Measurements from ENCODE around the gene SPEN.
A peak's percentile ranks its signal among the peaks of the same experiment; 100 is the strongest.

SPEN gene

DNA sequence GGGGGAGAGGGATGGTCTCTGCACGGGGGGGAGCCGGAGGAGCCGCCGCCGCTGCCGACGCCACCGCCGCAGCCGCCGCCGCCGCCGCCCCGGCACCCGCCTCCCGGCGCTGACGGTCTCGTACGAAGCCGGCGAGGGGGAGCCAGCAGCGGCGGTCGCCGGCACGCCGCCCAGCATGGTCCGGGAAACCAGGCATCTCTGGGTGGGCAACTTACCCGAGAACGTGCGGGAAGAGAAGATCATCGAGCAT lies 311 bp downstream of the SPEN start:
- H3K4me3 ChIP-seq (ENCODE audit: low read length): peak overlapping the region; percentile 92
- TF ChIP-seq, protein P1, sequence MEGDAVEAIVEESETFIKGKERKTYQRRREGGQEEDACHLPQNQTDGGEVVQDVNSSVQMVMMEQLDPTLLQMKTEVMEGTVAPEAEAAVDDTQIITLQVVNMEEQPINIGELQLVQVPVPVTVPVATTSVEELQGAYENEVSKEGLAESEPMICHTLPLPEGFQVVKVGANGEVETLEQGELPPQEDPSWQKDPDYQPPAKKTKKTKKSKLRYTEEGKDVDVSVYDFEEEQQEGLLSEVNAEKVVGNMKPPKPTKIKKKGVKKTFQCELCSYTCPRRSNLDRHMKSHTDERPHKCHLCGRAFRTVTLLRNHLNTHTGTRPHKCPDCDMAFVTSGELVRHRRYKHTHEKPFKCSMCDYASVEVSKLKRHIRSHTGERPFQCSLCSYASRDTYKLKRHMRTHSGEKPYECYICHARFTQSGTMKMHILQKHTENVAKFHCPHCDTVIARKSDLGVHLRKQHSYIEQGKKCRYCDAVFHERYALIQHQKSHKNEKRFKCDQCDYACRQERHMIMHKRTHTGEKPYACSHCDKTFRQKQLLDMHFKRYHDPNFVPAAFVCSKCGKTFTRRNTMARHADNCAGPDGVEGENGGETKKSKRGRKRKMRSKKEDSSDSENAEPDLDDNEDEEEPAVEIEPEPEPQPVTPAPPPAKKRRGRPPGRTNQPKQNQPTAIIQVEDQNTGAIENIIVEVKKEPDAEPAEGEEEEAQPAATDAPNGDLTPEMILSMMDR (conservative IDR thresholded peaks at IDR 0.05; ENCODE audit: low read length): no peak
- no peak for DNase-seq (ENCODE audit: low read depth)

GRCh38 chr1:15848143-15848928 lies 829 bp downstream of the SPEN start:
- peak overlapping the region; percentile 92 for H3K4me3 ChIP-seq (ENCODE audit: low read length)
- peak; percentile 32 for DNase-seq (ENCODE audit: low read depth)
- TF ChIP-seq, protein P1 (conservative IDR thresholded peaks at IDR 0.05; ENCODE audit: low read length): no peak

GRCh38 chr1:15848929-15849774 lies 1.6 kb downstream of the SPEN start:
- DNase-seq (ENCODE audit: low read depth): peak; percentile 79
- peak overlapping the region; percentile 92 for H3K4me3 ChIP-seq (ENCODE audit: low read length)
- TF ChIP-seq, protein P1 (conservative IDR thresholded peaks at IDR 0.05; ENCODE audit: low read length): no peak

DNA sequence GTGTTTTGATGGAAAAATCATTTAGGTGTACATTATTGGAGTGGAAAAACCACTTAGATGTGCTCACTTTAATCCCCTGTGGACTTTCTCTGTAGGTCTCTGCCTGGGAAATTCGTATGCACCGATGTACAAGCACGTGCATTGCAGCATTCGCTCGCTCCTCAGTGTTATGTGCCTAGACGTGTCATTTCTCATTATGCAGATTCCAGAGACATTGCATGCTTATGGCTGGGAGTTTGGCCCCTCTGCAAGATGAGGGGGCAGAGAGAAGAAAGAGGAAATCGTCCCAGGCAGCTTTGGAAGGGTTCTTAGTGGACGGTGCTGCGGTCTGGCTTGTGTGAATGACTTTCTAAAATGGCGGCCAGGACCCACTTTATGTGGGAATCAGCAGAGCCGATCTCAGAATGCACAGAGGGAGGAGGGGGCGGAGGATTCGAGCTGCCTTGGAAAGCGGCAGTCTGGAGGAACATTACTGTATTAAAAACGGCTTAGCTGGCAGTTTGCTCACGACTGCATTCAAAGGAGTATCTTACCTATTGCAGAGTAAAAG lies 2.3 kb downstream of the SPEN start:
- TF ChIP-seq, protein P1 (conservative IDR thresholded peaks at IDR 0.05; ENCODE audit: low read length): no peak
- peak; percentile 39 for DNase-seq (ENCODE audit: low read depth)
- peak overlapping the region; percentile 92 for H3K4me3 ChIP-seq (ENCODE audit: low read length)

GRCh38 chr1:15850471-15851001 lies 3.0 kb downstream of the SPEN start:
- no peak for DNase-seq (ENCODE audit: low read depth)
- TF ChIP-seq, protein P1 (conservative IDR thresholded peaks at IDR 0.05; ENCODE audit: low read length): no peak
- H3K4me3 ChIP-seq (ENCODE audit: low read length): peak overlapping the region; percentile 92

GRCh38 chr1:15851210-15852035 lies 3.9 kb downstream of the SPEN start:
- no peak overlapping the region for H3K4me3 ChIP-seq (ENCODE audit: low read length)
- no peak for DNase-seq (ENCODE audit: low read depth)
- TF ChIP-seq, protein P1 (conservative IDR thresholded peaks at IDR 0.05; ENCODE audit: low read length): no peak
